Activated naive CD8-positive, alpha-beta T cell treated with anti-CD3 and anti-CD28 coated beads for 36 hours (primary cell): ENCODE measurements around the gene PLAC9. TPM values are rescaled to one million over a fixed set of nuclear protein-coding genes. Genes with fewer than 3 reads are reported as not detected.

ENCODE experiments used
- DNase-seq: peaks from one replicate; pipeline ENCODE4 v3.0.0; 2021
- H3K27ac Mint-ChIP-seq: one replicate; pipeline ENCODE4 v1.8.0; 2022; ENCODE audit warnings: mild to moderate bottlenecking, moderate library complexity, mixed read lengths
- H3K27me3 Mint-ChIP-seq: one replicate; pipeline ENCODE4 v1.8.0; 2022; ENCODE audit warnings: mild to moderate bottlenecking, mixed read lengths
- H3K36me3 Mint-ChIP-seq: one replicate; pipeline ENCODE4 v1.8.0; 2021; ENCODE audit warnings: mild to moderate bottlenecking, mixed read lengths
- H3K4me1 Mint-ChIP-seq: one replicate; pipeline ENCODE4 v1.8.0; 2021; ENCODE audit warnings: mixed read lengths
- H3K4me3 Mint-ChIP-seq: one replicate; pipeline ENCODE4 v1.8.0; 2022; ENCODE audit warnings: mild to moderate bottlenecking, moderate library complexity, mixed read lengths
- H3K9me3 Mint-ChIP-seq: one replicate; pipeline ENCODE4 v1.8.0; 2022; ENCODE audit warnings: mixed read lengths
- total RNA-seq, 2 experiments: library from RNA; stranded (reverse); gene quantifications; one replicate each; pipeline ENCODE4 v1.2.3, GENCODE V29; 2021

PLAC9 gene
- total RNA-seq, 2 experiments from 2014 or later, result not detected

DNA sequence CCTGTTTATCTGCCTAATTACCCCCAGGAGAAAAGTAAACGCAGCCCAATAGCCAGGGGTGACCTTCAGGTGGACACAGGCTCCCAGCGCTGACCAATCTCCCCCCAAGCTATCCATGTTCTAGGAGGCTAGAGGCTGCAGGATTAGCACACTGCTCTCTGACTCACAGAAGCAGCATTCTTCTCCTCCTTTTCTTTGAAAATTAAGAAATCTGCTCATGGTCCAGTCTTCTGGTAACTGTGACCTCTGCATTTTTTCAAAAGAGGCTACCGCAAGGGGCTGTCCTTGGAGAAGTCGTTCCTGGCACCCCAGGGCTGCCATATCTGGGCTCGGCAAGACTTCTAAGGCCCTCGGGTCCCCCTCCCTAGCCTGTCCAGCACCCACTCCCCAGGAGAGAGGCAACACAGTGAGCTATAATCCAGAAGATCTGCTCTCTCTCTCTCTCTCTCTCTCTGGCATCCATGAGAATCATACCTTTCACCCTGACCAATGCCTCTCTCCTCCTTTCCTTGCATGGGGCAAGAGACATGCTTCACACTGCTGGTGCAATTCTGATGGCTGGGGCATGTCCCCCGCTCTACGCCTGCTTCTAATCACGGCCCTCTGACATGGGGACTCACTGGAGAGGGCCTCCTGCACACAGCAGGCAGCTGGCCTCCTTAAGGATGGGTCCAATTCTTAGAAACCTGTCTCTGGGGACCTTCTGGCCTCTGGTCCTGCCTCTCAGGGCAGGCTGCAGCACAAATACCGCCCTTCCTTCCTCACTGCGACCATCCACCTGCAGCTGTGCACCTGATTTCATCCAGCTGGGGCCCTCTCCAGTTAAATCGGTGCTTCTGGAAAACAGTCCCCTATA is 45.5 kb downstream of the PLAC9 start:
- Mint-ChIP-seq H3K4me3 (no peak overlapping the region), H3K9me3 (no peaks in the 10 kb centered on the region), H3K27me3 (no peaks in the 10 kb centered on the region), H3K36me3 (peaks cover 5% of the 10 kb centered on the region), H3K4me1 (peaks cover 28% of the 10 kb centered on the region), H3K27ac (peak overlapping the region; percentile 54)
- no peak for DNase-seq

DNA sequence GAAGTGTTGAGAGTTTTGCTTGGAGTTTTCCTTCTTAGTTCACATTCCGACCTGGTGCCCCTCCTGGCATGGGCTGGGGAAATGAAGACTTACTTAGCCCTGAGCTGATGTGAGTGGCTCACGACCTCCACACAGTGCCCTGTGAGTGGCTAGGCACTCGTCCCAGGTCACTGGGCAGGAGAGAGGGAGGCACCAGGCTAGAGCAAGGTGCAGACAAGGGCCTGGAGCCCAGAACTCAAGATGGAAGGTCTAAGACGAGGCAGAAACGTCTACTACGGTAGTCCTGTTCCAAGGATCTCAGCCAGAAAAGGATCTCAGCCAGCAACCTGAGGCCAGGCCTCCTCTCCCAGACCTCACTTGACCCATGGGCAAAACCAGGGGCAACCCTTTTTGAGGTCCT is 50.5 kb downstream of the PLAC9 start:
- H3K27me3 Mint-ChIP-seq, result no peaks in the 10 kb centered on the region
- H3K4me1 Mint-ChIP-seq, result peaks cover 61% of the 10 kb centered on the region
- no peak for DNase-seq
- peaks cover 13% of the 10 kb centered on the region for H3K36me3 Mint-ChIP-seq
- H3K9me3 Mint-ChIP-seq, result no peaks in the 10 kb centered on the region
- H3K4me3 Mint-ChIP-seq, result no peak overlapping the region
- H3K27ac Mint-ChIP-seq, result no peak overlapping the region

DNA sequence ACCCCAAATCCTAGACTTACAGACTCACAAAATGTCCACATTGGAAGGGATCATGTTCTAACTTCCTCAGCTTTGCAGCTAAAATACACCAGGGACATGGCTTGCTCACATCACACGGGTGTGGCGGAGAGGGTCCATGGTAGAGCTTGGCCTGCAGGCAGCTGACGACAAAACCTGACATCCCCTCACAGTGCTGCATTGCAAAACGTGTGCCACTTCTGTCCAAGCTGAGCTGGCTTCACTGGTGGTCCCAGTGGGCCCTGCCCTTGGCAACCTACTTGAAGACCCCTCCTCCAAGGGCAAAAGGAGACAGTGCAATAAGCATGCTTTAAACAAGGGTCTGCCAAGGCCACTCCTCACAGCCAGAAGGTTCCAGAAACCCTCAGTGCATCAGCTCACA is 50.9 kb downstream of the PLAC9 start:
- no peak for DNase-seq
- Mint-ChIP-seq H3K9me3 (no peaks in the 10 kb centered on the region), H3K4me1 (peaks cover 62% of the 10 kb centered on the region), H3K27ac (no peak overlapping the region), H3K27me3 (no peaks in the 10 kb centered on the region), H3K4me3 (no peak overlapping the region), H3K36me3 (peaks cover 13% of the 10 kb centered on the region)

DNA sequence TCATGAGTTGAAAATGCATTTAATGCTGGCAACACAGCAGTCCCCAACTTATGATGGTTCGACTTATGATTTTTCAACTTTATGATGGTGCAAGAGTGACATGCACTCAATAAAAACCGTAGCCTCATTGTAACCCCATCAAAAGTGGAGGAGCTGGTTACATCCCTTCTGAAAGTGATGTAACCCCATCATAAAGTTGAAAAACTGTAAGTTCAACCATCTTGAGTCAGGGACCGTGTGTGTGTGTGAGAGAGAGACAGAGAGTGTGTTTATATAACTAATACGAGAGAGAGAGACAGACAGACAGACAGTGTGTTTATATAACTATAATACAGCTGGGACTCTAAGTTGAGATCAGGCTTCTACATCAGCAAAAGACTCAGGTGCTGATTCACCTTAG is 51.8 kb downstream of the PLAC9 start:
- no peak for DNase-seq
- no peaks in the 10 kb centered on the region for H3K9me3 Mint-ChIP-seq
- H3K4me1 Mint-ChIP-seq, result peaks cover 65% of the 10 kb centered on the region
- H3K36me3 Mint-ChIP-seq, result peaks cover 13% of the 10 kb centered on the region
- H3K27me3 Mint-ChIP-seq, result no peaks in the 10 kb centered on the region
- H3K4me3 Mint-ChIP-seq, result no peak overlapping the region
- H3K27ac Mint-ChIP-seq, result no peak overlapping the region

DNA sequence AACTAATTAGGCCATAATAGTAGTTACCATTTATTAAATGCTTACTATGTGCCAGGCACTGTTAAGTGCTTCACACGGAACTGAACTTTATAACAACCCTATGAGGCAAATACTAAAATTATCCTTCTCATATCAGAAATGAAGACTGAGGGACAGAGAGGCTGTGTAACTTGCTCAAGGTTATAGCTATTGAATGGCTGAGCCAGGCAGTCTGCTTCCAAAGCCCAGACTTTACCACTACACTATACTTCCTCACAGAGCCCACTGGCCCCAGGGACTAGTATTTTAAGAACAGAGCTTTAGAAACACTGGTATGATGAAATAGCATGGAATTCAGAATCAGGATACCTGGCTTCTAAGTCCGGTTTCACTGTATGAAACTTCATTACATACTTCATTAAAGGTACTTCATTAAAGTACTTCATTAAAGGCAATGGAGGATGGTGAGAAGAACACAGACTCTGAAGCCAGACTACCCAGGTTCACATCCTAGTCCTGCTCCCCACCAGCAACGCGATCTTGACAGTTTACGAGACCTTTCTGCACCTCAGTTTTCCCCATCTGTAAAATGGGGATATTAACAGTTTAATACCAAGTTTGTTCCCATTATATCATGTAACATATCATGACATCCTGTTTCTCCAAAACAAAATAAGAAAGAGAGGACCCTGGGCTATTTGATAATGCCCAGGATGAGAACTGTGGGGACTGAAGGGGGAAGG is 53.2 kb downstream of the PLAC9 start:
- H3K27me3 Mint-ChIP-seq, result no peaks in the 10 kb centered on the region
- DNase-seq, result no peak
- H3K36me3 Mint-ChIP-seq, result peaks cover 16% of the 10 kb centered on the region
- H3K4me3 Mint-ChIP-seq, result no peak overlapping the region
- peaks cover 71% of the 10 kb centered on the region for H3K4me1 Mint-ChIP-seq
- no peaks in the 10 kb centered on the region for H3K9me3 Mint-ChIP-seq
- H3K27ac Mint-ChIP-seq, result peak overlapping the region; percentile 88

DNA sequence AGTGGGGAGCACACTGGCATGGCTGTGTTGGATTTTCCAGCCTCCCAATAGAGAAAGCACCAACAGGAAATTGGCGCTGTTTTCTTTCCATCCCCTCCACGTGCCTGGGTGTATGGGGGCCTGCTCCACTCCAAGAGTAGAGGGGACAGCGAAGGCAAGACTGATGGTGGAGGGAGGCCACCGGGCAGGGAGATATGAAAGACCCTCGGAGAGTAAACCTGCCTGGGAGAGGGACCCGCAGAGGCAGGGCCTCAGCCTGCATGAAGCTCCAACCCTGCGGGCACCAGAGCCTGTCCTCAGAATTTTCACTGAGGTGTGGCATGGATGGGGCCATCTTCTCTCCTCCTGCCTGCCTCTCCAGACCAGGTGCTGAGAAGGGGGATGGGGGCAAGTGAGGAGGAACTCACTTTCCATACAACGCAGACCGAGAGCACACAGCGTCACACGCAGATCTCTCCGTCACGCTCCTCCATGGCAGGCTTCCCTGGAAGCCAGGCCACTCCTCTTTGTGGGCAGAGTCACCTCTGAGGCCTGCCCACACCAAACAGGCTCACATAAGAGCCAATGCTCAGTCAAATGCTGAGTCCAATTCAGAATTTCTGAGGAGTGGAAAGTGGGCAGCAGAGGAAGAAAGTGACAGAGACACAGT is 54.0 kb downstream of the PLAC9 start:
- peaks cover 19% of the 10 kb centered on the region for H3K36me3 Mint-ChIP-seq
- H3K4me1 Mint-ChIP-seq, result peaks cover 71% of the 10 kb centered on the region
- H3K27me3 Mint-ChIP-seq, result no peaks in the 10 kb centered on the region
- peak overlapping the region; percentile 66 for H3K4me3 Mint-ChIP-seq
- DNase-seq, result peak; percentile 44
- peak overlapping the region; percentile 88 for H3K27ac Mint-ChIP-seq
- H3K9me3 Mint-ChIP-seq, result peaks cover 2% of the 10 kb centered on the region

DNA sequence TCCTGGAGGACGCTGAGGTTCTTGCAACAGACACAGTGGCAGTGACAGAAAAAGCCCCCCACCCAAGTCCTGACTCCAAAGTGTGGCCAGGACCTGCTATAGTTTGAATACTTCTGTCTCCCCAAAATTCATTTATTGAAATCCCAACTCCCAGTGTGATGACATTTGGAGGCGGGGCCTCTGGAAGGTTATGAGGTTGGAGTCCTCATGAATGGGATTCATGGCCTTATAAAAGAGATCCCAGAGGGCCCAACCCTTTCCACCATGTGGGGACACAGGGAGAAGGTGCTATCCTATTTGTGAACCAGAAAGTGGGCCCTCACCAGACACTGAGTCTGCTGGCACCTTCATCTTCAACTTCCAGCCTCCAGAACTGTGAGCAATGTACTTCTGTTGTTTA is 54.5 kb downstream of the PLAC9 start:
- peaks cover 4% of the 10 kb centered on the region for H3K9me3 Mint-ChIP-seq
- no peak for DNase-seq
- H3K27ac Mint-ChIP-seq, result peak overlapping the region; percentile 88
- peaks cover 71% of the 10 kb centered on the region for H3K4me1 Mint-ChIP-seq
- H3K27me3 Mint-ChIP-seq, result no peaks in the 10 kb centered on the region
- H3K36me3 Mint-ChIP-seq, result peaks cover 24% of the 10 kb centered on the region
- H3K4me3 Mint-ChIP-seq, result peak overlapping the region; percentile 66

DNA sequence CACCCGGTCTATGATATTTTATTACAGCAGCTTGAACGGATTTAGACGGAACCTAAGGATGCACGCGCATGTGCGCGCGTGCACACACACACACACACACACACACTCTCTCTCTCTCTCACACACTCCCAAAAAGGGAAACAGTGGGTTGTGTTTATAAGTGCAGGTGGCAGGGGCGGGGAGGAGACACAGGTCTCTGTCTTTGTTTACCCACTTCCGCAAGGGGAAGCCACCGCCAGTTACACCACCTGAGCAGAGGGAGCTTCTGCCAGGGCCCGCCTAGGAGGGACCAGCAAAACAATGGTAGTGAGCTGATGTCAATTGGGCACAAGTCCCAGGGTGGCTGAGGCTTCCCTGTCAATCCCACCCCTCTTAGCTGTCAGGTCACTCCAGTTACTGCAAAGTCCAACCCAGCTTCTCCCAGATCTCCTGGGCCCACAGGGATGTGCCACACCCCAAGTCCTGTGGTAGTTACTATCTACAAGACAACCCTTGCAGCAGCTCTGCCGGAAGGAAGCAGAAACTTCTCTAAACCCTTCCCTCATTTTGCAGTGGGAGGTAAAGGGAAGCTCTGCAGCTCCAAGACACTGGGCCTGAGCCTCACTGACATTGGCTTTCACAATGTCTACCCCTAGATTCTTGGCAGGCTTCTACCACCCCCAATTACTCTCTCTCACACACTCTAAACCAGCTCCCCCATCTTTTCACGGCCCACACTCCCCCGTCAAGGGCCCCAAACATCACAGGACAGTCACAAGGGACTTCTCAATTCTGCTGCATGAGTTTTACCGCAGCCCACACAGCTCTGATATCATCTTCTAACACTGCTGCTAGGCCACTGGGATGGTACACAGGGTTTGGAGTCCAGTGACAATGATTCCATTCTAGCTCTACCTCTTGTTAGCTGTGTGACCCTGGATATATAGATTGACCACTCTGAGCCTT is 55.2 kb downstream of the PLAC9 start:
- peak; percentile 69 for DNase-seq
- peak overlapping the region; percentile 66 for H3K4me3 Mint-ChIP-seq
- H3K9me3 Mint-ChIP-seq, result peaks cover 9% of the 10 kb centered on the region
- no peaks in the 10 kb centered on the region for H3K27me3 Mint-ChIP-seq
- H3K4me1 Mint-ChIP-seq, result peaks cover 71% of the 10 kb centered on the region
- peaks cover 30% of the 10 kb centered on the region for H3K36me3 Mint-ChIP-seq
- H3K27ac Mint-ChIP-seq, result peak overlapping the region; percentile 88

DNA sequence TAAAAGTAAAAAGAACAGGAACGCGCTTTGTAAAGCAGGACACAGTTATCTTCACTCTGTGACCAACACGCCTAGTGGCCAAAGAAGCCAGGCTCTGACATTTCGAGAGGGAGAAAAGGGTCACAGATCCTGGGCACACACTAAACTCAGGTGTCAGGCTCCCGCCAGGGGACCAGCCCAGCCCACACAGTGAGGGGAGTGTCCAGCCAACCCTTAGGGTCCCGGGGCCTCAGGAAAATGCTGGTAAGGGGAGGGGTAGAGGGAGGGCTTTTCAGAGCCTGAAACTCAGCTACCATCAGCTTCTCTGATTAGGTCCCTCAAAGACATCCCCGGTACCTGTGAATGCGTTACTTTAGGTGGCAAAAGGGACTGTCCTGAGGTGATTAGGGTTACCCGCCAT is 56.2 kb downstream of the PLAC9 start:
- Mint-ChIP-seq H3K36me3 (peaks cover 38% of the 10 kb centered on the region), H3K9me3 (peaks cover 12% of the 10 kb centered on the region), H3K4me3 (peak overlapping the region; percentile 8), H3K27ac (peak overlapping the region; percentile 81), H3K27me3 (no peaks in the 10 kb centered on the region), H3K4me1 (peaks cover 71% of the 10 kb centered on the region)
- DNase-seq, result no peak

DNA sequence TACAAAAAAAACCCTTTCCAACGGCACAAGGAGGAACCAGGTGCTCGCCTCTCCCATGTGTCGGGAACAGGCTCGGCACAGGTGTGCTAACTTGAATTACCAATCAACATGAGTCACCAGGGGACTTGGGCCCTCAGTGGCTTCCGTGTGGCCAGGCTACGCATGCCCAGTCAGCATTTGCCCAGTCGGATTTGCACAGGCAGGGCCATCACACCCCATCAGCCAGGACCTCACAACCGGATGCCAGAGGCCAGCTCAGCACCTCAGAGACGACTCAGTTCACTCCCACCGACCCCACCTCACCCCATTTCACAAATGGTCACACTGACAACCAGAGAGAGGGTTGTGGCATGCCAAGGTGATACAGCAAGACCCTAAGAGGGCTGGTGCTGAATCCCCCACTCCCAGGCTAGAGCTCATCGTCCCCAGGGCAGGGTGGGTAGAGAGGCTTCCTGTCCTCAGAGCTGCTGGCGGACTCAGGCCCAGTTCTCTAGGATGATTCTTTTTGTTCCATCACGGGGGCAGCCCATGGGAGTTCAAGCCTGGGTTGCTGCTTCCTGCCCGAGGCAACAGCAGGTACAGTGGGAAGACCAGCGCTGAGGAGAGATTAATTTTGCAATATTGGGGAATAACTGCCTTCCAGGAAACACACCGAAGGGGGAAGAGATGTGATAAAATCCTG is 59.2 kb downstream of the PLAC9 start:
- H3K27me3 Mint-ChIP-seq, result no peaks in the 10 kb centered on the region
- peaks cover 68% of the 10 kb centered on the region for H3K4me1 Mint-ChIP-seq
- peak overlapping the region; percentile 80 for H3K27ac Mint-ChIP-seq
- H3K4me3 Mint-ChIP-seq, result peak overlapping the region; percentile 15
- H3K36me3 Mint-ChIP-seq, result peaks cover 58% of the 10 kb centered on the region
- no peak for DNase-seq
- H3K9me3 Mint-ChIP-seq, result peaks cover 15% of the 10 kb centered on the region

DNA sequence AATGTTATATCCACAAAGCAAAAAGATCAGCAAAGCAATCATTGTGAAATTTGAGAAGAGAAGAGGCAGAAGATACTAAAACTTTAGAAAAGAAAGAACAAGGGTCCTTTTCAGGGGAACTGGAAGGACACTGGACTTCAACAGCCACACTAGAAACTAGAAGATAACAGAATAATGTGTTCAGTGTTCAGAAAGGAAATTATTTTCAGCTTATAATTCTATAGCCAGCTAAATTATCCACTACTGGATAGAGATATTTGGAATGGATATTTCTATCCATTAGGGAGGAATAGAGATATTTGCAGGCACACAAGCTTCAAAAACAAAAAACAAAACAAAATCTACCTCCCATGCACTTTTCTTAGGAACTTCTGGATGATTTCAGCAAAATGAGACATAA is 60.0 kb downstream of the PLAC9 start:
- Mint-ChIP-seq H3K36me3 (peaks cover 59% of the 10 kb centered on the region), H3K4me1 (peaks cover 68% of the 10 kb centered on the region), H3K27ac (peak overlapping the region; percentile 80), H3K4me3 (no peak overlapping the region), H3K27me3 (no peaks in the 10 kb centered on the region), H3K9me3 (peaks cover 15% of the 10 kb centered on the region)
- DNase-seq, result no peak

DNA sequence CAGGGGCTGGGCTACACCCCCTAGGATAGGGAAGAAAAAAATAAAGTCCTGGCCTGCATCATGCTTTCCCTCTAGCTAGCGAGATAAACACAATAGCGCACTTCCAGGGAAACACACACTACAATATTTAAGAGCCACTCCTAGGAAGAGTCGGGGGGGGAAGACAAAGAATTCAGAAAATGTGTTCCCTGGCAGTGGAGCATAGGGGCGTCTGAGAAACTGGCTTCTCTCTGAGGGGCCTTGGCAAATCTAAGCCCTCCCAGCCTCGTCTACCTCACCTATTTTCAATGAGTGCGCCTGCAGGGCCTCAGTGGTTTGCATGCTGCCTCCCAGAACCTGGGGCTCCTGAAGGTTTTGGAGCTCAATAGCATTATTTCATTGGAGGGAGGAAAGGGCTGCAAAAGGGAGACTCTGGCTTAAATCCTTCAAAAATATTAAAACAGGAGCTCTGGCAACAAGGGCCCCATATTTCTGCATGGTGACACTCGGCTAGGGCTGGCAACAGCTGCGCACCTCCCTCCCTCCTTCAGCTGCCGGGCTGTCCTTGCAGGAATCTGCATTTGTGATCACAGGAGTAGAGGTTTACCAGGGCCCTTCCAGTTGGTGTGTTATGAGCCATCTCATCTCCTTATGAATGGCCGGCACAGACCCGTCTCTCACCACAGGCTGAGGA is 62.0 kb downstream of the PLAC9 start:
- peaks cover 15% of the 10 kb centered on the region for H3K9me3 Mint-ChIP-seq
- no peak overlapping the region for H3K4me3 Mint-ChIP-seq
- peaks cover 59% of the 10 kb centered on the region for H3K36me3 Mint-ChIP-seq
- H3K4me1 Mint-ChIP-seq, result peaks cover 62% of the 10 kb centered on the region
- no peak for DNase-seq
- H3K27me3 Mint-ChIP-seq, result no peaks in the 10 kb centered on the region
- H3K27ac Mint-ChIP-seq, result no peak overlapping the region
